PFSK-1 (cell line): ENCODE measurements around the gene GPR158.

Source experiments
- POLR2AphosphoS5 ChIP-seq: IDR thresholded peaks from 2 replicates; pipeline ENCODE4 v1.6.1; 2012; ENCODE audit warnings: low read depth, mild to moderate bottlenecking, control low read depth, low read length, moderate library complexity
- REST ChIP-seq, 2 experiments: IDR thresholded peaks; 2 replicates each; pipeline versions ENCODE4 v1.6.1 to v1.8.0; 2011 to 2012; ENCODE audit warnings: low read depth in 2 of 2, low read length in 2 of 2, control low read depth in 1 of 2, inconsistent platforms in 1 of 2, mild to moderate bottlenecking in 1 of 2, moderate library complexity in 1 of 2; ENCODE audit not compliant: insufficient read depth in 1 of 2
- TAF1 ChIP-seq: IDR thresholded peaks from 2 replicates; pipeline ENCODE4 v1.6.1; 2012; ENCODE audit warnings: low read length, control low read depth, borderline replicate concordance; ENCODE audit not compliant: insufficient read depth

GRCh38 chr10:25497246-25497645, 322.4 kb downstream of the GPR158 start:
- TF ChIP-seq TAF1 (no peak), REST (IDR thresholded peaks at IDR 0.05; ENCODE audit: insufficient read depth in 1 of 2, low read depth in 2 of 2, low read length in 2 of 2) (no peak), POLR2AphosphoS5 (no peak)
